ENCODE data around the gene SPSB3. TPM values are rescaled to one million over a fixed set of nuclear protein-coding genes. Genes with fewer than 3 reads are reported as not detected.

Gene SPSB3
- total RNA-seq, 2 donors from 2014 or later, result 28.0 to 28.1 TPM

DNA sequence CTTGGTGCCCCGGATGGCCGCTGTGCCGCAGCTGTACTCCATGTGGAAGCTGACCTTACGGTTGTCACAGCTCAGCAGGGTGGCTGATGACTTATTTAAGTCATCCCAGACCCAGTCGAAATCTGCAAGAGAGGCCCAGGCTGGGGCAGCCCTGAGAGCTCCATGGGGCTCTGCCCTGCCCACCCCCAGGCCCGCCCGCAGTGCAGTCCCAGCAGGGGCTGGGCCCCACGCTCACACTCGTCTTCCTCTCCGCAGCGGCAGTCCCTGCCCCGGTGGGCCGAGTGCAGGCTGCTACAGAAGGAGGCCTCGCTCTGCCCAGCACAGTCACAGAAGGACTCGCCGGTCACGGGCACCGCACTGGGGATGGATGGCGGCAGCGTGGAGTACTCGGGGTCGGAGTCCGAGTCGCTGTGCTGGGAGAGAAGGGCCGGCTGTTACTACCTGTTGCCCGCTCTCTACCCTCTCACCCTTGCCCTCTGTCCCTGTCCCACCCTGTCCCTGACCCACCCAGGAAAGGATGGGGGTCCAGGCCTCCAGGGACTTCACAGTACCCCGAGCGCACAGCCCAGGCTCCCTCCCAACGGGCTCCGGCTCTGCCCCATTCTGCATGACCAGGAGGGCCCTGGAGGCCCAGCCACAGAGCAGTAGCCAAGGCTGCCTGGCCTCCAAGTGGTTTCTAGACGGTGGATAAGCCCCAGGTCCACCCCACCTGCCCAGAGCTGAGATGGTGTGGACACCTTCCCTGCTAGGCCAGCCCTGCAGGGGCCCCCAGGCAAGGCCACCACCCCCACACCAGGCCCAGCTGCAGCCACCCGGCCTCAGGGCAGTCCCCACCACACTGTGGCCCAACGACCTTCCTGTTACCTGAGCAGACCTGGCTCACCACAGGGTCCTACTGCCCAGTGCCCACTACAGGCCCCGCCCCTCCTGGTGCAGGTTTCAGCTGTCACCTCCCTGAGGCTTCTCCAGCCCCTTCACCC is 3.9 kb downstream of the SPSB3 start:
- TF ChIP-seq, protein P1, sequence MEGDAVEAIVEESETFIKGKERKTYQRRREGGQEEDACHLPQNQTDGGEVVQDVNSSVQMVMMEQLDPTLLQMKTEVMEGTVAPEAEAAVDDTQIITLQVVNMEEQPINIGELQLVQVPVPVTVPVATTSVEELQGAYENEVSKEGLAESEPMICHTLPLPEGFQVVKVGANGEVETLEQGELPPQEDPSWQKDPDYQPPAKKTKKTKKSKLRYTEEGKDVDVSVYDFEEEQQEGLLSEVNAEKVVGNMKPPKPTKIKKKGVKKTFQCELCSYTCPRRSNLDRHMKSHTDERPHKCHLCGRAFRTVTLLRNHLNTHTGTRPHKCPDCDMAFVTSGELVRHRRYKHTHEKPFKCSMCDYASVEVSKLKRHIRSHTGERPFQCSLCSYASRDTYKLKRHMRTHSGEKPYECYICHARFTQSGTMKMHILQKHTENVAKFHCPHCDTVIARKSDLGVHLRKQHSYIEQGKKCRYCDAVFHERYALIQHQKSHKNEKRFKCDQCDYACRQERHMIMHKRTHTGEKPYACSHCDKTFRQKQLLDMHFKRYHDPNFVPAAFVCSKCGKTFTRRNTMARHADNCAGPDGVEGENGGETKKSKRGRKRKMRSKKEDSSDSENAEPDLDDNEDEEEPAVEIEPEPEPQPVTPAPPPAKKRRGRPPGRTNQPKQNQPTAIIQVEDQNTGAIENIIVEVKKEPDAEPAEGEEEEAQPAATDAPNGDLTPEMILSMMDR (conservative IDR thresholded peaks at IDR 0.05), result no peak
- Histone ChIP-seq H3K9ac (ENCODE audit: extremely low read depth, low read length, poor library complexity, severe bottlenecking) (no peak overlapping the region), H3K27ac (ENCODE audit: low read depth, low read length) (no peak overlapping the region)

DNA sequence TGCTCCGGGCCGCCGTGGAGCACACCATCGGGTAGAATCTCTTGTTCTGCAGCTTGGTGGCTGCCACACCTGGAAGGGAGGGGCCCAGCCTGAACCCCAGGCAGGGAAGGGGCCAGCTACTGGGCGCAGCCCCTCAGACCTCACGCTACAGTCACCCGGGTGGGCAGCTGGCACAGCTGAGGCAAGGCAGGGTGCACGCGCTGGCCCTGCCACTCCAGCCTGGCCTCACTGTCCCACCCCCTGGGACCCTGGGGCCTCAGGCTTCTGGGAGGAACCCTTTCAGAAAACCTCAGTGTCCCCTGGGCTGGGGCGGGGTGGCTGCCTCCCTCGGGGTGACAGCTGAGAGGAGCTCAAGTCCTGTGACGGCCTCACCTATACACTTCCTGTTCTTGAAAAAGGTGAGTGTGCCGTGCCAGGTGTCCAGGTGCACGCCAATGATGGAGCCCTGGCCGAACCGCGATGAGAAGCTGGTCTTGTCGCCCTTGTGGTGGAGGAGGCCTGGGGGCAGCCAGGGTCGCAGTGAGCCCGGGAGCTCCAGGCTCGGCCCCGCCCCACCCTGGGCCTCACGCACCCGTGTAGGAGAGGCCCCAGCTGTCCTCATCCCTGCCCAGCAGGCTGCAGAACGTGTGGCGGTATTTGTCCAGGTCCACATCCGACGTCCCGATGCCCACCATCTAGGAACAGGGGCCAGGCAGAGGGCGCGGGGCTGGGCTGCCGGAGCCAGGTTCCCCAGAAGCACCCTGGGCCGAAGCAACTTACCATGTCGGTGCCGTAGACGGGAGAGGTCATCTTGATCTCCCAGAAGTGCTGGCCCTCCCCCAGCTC is 4.8 kb downstream of the SPSB3 start:
- Histone ChIP-seq H3K4me1 (ENCODE audit: control insufficient read depth, insufficient read depth, low read length) (peaks cover 8% of the 10 kb centered on the region), H3K4me3 (ENCODE audit: low read length) (no peak overlapping the region), H3K27me3 (ENCODE audit: control insufficient read depth, insufficient read depth, low read length, poor library complexity, severe bottlenecking) (no peaks in the 10 kb centered on the region), H3K9me3 (ENCODE audit: control insufficient read depth, low read length) (no peaks in the 10 kb centered on the region), H3K36me3 (ENCODE audit: control insufficient read depth, insufficient read depth, low read length) (peaks cover 19% of the 10 kb centered on the region), H3K27ac (ENCODE audit: low read depth, low read length) (no peak overlapping the region), H3K9ac (ENCODE audit: extremely low read depth, low read length, poor library complexity, severe bottlenecking) (no peak overlapping the region)
- TF ChIP-seq, protein P1 (conservative IDR thresholded peaks at IDR 0.05), result no peak
- no peak for DNase-seq
- WGBS, 2 experiments (ENCODE audit: insufficient coverage in 1 of 2, insufficient read length in 1 of 2), result 88 to 94% methylated on average over 31 to 36 of the region's 36 CpGs
- peaks cover 7% of the 10 kb centered on the region for H3K4me1 Mint-ChIP-seq
- no peaks in the 10 kb centered on the region for H3K27me3 Mint-ChIP-seq (ENCODE audit: insufficient read depth)
- H3K9me3 Mint-ChIP-seq, result no peaks in the 10 kb centered on the region
- H3K4me3 Mint-ChIP-seq, result no peak overlapping the region
- H3K27ac Mint-ChIP-seq, result no peak overlapping the region
- peaks cover 11% of the 10 kb centered on the region for H3K36me3 Mint-ChIP-seq (ENCODE audit: low read depth)

More for the DNA sequence above, 3.9 kb downstream of the SPSB3 start:
- Mint-ChIP-seq H3K9me3 (no peaks in the 10 kb centered on the region), H3K4me1 (peaks cover 10% of the 10 kb centered on the region), H3K36me3 (ENCODE audit: low read depth) (peaks cover 11% of the 10 kb centered on the region), H3K4me3 (no peak overlapping the region), H3K27ac (peak overlapping the region; percentile 66), H3K27me3 (ENCODE audit: insufficient read depth) (no peaks in the 10 kb centered on the region)
- no peak overlapping the region for H3K4me3 ChIP-seq (ENCODE audit: low read length)
- no peaks in the 10 kb centered on the region for H3K27me3 ChIP-seq (ENCODE audit: control insufficient read depth, insufficient read depth, low read length, poor library complexity, severe bottlenecking)
- 92 to 95% methylated on average over 21 to 33 of the region's 34 CpGs for WGBS, 2 experiments (ENCODE audit: insufficient coverage in 1 of 2, insufficient read length in 1 of 2)
- DNase-seq, result no peak
- H3K9me3 ChIP-seq (ENCODE audit: control insufficient read depth, low read length), result no peaks in the 10 kb centered on the region
- peaks cover 19% of the 10 kb centered on the region for H3K36me3 ChIP-seq (ENCODE audit: control insufficient read depth, insufficient read depth, low read length)
- peaks cover 8% of the 10 kb centered on the region for H3K4me1 ChIP-seq (ENCODE audit: control insufficient read depth, insufficient read depth, low read length)

- no peak overlapping the region for H3K27ac Mint-ChIP-seq
- peaks cover 12% of the 10 kb centered on the region for H3K36me3 Mint-ChIP-seq (ENCODE audit: low read depth)
- 97 to 99% methylated on average over 12 to 22 of the region's 22 CpGs for WGBS, 2 experiments (ENCODE audit: insufficient coverage in 1 of 2, insufficient read length in 1 of 2)
- no peaks in the 10 kb centered on the region for H3K27me3 ChIP-seq (ENCODE audit: control insufficient read depth, insufficient read depth, low read length, poor library complexity, severe bottlenecking)
- no peak for DNase-seq
- no peak overlapping the region for H3K4me3 ChIP-seq (ENCODE audit: low read length)
- H3K4me1 Mint-ChIP-seq, result peaks cover 10% of the 10 kb centered on the region
- H3K36me3 ChIP-seq (ENCODE audit: control insufficient read depth, insufficient read depth, low read length), result peaks cover 19% of the 10 kb centered on the region
- H3K9me3 ChIP-seq (ENCODE audit: control insufficient read depth, low read length), result no peaks in the 10 kb centered on the region
- H3K9me3 Mint-ChIP-seq, result no peaks in the 10 kb centered on the region
- no peak overlapping the region for H3K9ac ChIP-seq (ENCODE audit: extremely low read depth, low read length, poor library complexity, severe bottlenecking)
- TF ChIP-seq, protein P1 (conservative IDR thresholded peaks at IDR 0.05), result no peak
- no peak overlapping the region for H3K27ac ChIP-seq (ENCODE audit: low read depth, low read length)
- H3K27me3 Mint-ChIP-seq (ENCODE audit: insufficient read depth), result no peaks in the 10 kb centered on the region
- peaks cover 8% of the 10 kb centered on the region for H3K4me1 ChIP-seq (ENCODE audit: control insufficient read depth, insufficient read depth, low read length)
- H3K4me3 Mint-ChIP-seq, result no peak overlapping the region
Observed at GRCh38 chr16:1776991-1777374, 5.4 kb downstream of the SPSB3 start.

Data from endodermal cell (in vitro differentiated cells).